Omental fat pad (tissue), 4 donors: ENCODE data around the gene KCNC1. TPM values are rescaled to one million over a fixed set of nuclear protein-coding genes. Genes with fewer than 3 reads are reported as not detected.

ENCODE experiments used
- ATAC-seq: fragments of 150-250 bp; one replicate; pipeline ENCODE4 v1.9.1; 2016; ENCODE audit warnings: mild to moderate bottlenecking, moderate library complexity; ENCODE audit not compliant: low FRiP score
- DNase-seq: peaks from one replicate; pipeline ENCODE4 v3.0.0-alpha.2; 2019; ENCODE audit warnings: low spot score
- CTCF ChIP-seq, 3 donors: fragments of 450-650 bp; IDR thresholded peaks; one replicate each; pipeline ENCODE4 v1.5.1; 2016 to 2017; ENCODE audit warnings: antibody characterized with exemption in 3 of 3, mild to moderate bottlenecking in 3 of 3, moderate library complexity in 2 of 3
- total RNA-seq, 4 donors: library from RNA; depleted of rRNA; stranded (reverse); fragments of >200 nt; gene quantifications; one replicate each; pipeline ENCODE4 v1.1.0, GENCODE V29; 2016

The KCNC1 gene
- total RNA-seq, 4 donors from 2014 or later = not detected

GRCh38 chr11:17748761-17749721, 14.5 kb downstream of the KCNC1 start:
- ATAC-seq (no peak), DNase-seq (no peak)
- TF ChIP-seq CTCF (IDR thresholded peaks at IDR 0.05) = no peak

DNA sequence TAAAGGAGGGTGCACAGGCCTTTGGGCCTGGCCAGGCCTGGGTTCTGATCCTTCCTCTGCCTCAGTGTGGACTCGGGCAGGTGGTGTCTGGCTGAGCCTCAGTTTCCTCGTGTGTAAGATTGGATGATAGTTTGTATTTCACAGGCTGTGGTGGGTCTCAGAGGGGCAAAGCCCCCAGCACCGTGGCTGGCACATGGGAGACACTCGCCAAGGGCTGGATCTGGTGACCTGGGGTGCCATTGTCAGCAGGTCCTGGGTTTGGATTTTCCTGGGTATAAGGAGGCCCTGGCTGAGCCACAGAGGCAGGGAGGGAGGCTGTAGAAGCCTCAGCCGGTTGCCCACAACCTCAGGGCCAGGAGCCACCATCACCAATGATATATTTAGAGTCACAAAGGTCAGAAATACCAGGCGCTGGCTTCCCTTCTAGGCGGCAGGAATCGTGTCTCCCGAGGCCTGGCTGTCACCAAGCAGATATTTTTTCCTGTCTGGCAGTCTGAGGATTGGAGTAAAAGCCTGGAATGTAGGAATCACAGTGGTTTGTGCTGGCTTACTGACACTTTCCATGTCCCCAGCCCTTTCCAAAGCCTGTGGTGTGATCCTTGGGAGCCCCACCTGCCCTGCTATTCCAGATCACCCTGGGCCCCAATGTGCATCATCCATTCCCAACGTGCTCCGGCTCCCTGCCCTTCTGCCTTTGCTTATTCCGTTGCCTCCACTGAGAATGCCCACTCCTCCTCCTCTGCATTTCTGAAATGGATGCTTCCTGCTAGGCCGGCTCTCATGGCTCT, 15.6 kb downstream of the KCNC1 start:
- no peak for ATAC-seq
- no peak for TF ChIP-seq CTCF (IDR thresholded peaks at IDR 0.05)
- DNase-seq = no peak

- no peak for TF ChIP-seq CTCF (IDR thresholded peaks at IDR 0.05)
- ATAC-seq (no peak), DNase-seq (no peak)
Measured at GRCh38 chr11:17750801-17751165, 16.2 kb downstream of the KCNC1 start.

GRCh38 chr11:17751558-17751957, 17.0 kb downstream of the KCNC1 start:
- ATAC-seq (no peak), DNase-seq (no peak)
- no peak for TF ChIP-seq CTCF (IDR thresholded peaks at IDR 0.05)

DNA sequence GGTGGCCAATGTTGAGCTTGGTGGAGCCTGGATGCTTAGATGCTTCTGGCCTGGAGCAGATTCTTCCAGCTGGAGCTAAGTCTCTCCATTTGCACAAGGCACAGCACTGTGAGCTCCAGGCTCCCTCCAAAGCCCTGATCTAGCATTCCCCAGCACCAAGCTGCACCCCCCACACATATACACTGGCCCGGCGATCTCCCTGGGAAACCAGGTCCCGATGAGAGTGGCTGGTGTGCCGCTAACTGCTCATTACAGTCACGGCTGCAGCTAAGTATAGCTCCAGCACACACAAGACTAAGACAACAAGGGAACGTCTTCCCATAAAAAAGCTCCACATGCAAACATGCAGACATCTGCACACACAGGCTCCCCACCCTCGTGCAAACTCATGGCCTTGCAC, 17.6 kb downstream of the KCNC1 start:
- ATAC-seq (no peak), DNase-seq (no peak)
- no peak for TF ChIP-seq CTCF (IDR thresholded peaks at IDR 0.05)

DNA sequence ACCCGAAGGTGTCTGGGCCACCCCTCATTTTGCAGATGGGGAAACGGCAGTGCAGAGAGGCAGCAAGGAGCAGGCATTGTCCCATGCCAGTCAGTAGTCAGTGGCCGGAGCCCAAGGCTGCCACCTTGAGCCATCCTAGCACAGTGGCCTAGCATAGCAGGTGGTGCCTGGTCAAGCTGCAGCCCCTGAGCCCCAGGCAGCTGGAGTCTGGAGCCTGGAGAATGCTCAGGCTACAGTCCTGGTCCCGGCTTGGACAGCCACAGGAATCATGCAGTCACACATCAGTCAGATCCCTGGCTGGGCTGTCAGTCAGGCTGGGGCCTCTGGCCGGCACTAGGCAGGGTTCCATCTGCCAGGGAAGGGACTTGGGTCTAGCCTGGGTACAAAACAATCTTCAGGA, 18.6 kb downstream of the KCNC1 start:
- DNase-seq (no peak), ATAC-seq (no peak)
- no peak for TF ChIP-seq CTCF (IDR thresholded peaks at IDR 0.05)
